ENCODE data around the gene PRRT3.
A peak's percentile ranks its signal among the peaks of the same experiment; 100 is the strongest.
"Not testable (repeated sequence)": the region's sequence is repeated elsewhere in the genome, so short reads cannot be mapped to it uniquely, and the experiment has no call there.

Gene PRRT3

GRCh38 chr3:9947025-9947995 lies 4.9 kb downstream of the PRRT3 start:
- no peak for DNase-seq (ENCODE audit: low read depth)

- peak; percentile 79 for DNase-seq (ENCODE audit: low read depth)
Observed at GRCh38 chr3:9946112-9947024, 5.8 kb downstream of the PRRT3 start.

- DNase-seq (ENCODE audit: low read depth): no peak
Observed at GRCh38 chr3:9945358-9945757, 6.8 kb downstream of the PRRT3 start.

GRCh38 chr3:9944271-9944670 lies 7.9 kb downstream of the PRRT3 start:
- no peak for DNase-seq (ENCODE audit: low read depth)

- DNase-seq (ENCODE audit: low read depth): no peak
Observed at GRCh38 chr3:9942934-9943690, 9.1 kb downstream of the PRRT3 start.

- no peak for DNase-seq (ENCODE audit: low read depth)
Observed at GRCh38 chr3:9942164-9942563, 10.0 kb downstream of the PRRT3 start.

GRCh38 chr3:9940746-9941145 lies 11.5 kb downstream of the PRRT3 start:
- DNase-seq (ENCODE audit: low read depth): no peak

- not testable (repeated sequence) for DNase-seq (ENCODE audit: low read depth)
Observed at GRCh38 chr3:9939906-9940305, 12.3 kb downstream of the PRRT3 start.

- DNase-seq (ENCODE audit: low read depth): no peak
Observed at GRCh38 chr3:9938966-9939365, 13.2 kb downstream of the PRRT3 start.

- no peak for DNase-seq (ENCODE audit: low read depth)
Observed at GRCh38 chr3:9937486-9938238, 14.5 kb downstream of the PRRT3 start.

GRCh38 chr3:9935966-9936510 lies 16.2 kb downstream of the PRRT3 start:
- DNase-seq (ENCODE audit: low read depth): no peak

- no peak for DNase-seq (ENCODE audit: low read depth)
Observed at GRCh38 chr3:9934993-9935392, 17.2 kb downstream of the PRRT3 start.

GRCh38 chr3:9934235-9934621 lies 18.0 kb downstream of the PRRT3 start:
- DNase-seq (ENCODE audit: low read depth): no peak

GRCh38 chr3:9933561-9934234 lies 18.5 kb downstream of the PRRT3 start, which contains the start of gene CRELD1:
CRELD1 (plus strand) TSS chr3:9933834; CDS start chr3:9934439, 605 bp downstream.
- DNase-seq (ENCODE audit: low read depth): peak; percentile 95

- peak; percentile 89 for DNase-seq (ENCODE audit: low read depth)
Observed at GRCh38 chr3:9932843-9933560, 19.2 kb downstream of the PRRT3 start.

GRCh38 chr3:9932535-9932842 lies 19.7 kb downstream of the PRRT3 start:
- DNase-seq (ENCODE audit: low read depth): no peak

- no peak for DNase-seq (ENCODE audit: low read depth)
Observed at GRCh38 chr3:9930804-9931418, 21.3 kb downstream of the PRRT3 start.

- DNase-seq (ENCODE audit: low read depth): no peak
Observed at GRCh38 chr3:9928158-9928557, 24.1 kb downstream of the PRRT3 start.

Measured in activated T-cell treated with anti-CD3 and anti-CD28 coated beads for 48 hours (primary cell).